HG02970 (cell line): ENCODE results near the gene ANKRD35.
A peak's percentile ranks its signal among the peaks of the same experiment; 100 is the strongest.
"Not testable (repeated sequence)": the region's sequence is repeated elsewhere in the genome, so short reads cannot be mapped to it uniquely, and the experiment has no call there.

Experiments used
- ATAC-seq: cut with Tn5 transposase; IDR thresholded peaks from one replicate; pipeline ENCODE4 v1.9.1; 2021; ENCODE audit warnings: mild to moderate bottlenecking, moderate library complexity, moderate number of reproducible peaks; ENCODE audit not compliant: unreplicated experiment, low FRiP score

Gene ANKRD35

GRCh38 chr1:145885738-145886287 lies at the start of gene ANKRD35:
Gene ANKRD35 (minus strand): TSS chr1:145885866. CDS start chr1:145885758, 108 bp downstream.
- ATAC-seq = peak; percentile 88

GRCh38 chr1:145932522-145933009 lies 46.9 kb upstream of the ANKRD35 start:
- not testable (repeated sequence) for ATAC-seq

- no peak for ATAC-seq
Measured at GRCh38 chr1:145927916-145928643, 42.4 kb upstream of the ANKRD35 start.

- ATAC-seq = peak; percentile 92
Measured at GRCh38 chr1:145927063-145927886, 41.6 kb upstream of the ANKRD35 start, which contains the start of gene RBM8A. Gene RBM8A (minus strand): TSS chr1:145927484. CDS start chr1:145927426, 58 bp downstream.

- ATAC-seq = no peak
Measured at GRCh38 chr1:145926686-145927062, 41.0 kb upstream of the ANKRD35 start.

- no peak for ATAC-seq
Measured at GRCh38 chr1:145922266-145922665, 36.6 kb upstream of the ANKRD35 start.

GRCh38 chr1:145920297-145920696 lies 34.6 kb upstream of the ANKRD35 start:
- not testable (repeated sequence) for ATAC-seq

GRCh38 chr1:145918992-145919939 lies 33.6 kb upstream of the ANKRD35 start:
- ATAC-seq = peak; percentile 71

GRCh38 chr1:145918144-145918991 lies 32.7 kb upstream of the ANKRD35 start, which contains the start of gene PEX11B:
Gene PEX11B (minus strand): TSS chr1:145918717. CDS start chr1:145918688, 29 bp downstream.
- ATAC-seq = peak; percentile 68

GRCh38 chr1:145917595-145917994 lies 31.9 kb upstream of the ANKRD35 start:
- no peak for ATAC-seq

GRCh38 chr1:145916745-145917144 lies 31.1 kb upstream of the ANKRD35 start:
- ATAC-seq = no peak

GRCh38 chr1:145912128-145912641 lies 26.5 kb upstream of the ANKRD35 start:
- no peak for ATAC-seq

- no peak for ATAC-seq
Measured at GRCh38 chr1:145908653-145909052, 23.0 kb upstream of the ANKRD35 start.

- no peak for ATAC-seq
Measured at GRCh38 chr1:145906954-145907753, 21.5 kb upstream of the ANKRD35 start.

GRCh38 chr1:145901312-145902021 lies 15.8 kb upstream of the ANKRD35 start:
- ATAC-seq = no peak

- ATAC-seq = no peak
Measured at GRCh38 chr1:145898756-145899155, 13.1 kb upstream of the ANKRD35 start.

GRCh38 chr1:145897969-145898368 lies 12.3 kb upstream of the ANKRD35 start:
- no peak for ATAC-seq
